ENCODE data around the gene RIMKLA.

The RIMKLA gene

GRCh38 chr1:42431514-42431913 lies 50.9 kb downstream of the RIMKLA start:
- no peak for DNase-seq

DNA sequence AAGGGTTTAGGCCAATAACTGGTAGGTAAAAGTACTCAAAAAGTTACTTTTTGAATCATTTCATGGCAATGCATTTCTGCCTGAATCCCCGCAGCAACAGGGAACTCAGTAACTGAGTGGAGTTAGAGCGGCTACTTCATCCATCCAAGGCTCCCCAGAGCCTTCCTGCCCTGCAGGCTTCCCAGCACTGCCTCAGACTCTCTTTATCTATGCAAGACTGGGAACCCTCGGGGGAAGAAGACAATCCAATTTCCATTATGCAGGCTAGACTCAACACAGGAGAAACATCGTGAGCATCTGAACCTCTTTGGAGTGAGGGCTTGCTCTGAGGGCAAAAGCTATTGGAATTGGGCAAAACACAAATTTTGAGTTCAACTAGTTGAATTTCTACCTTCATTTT lies 52.1 kb downstream of the RIMKLA start:
- DNase-seq: no peak

- no peak for DNase-seq
Observed at GRCh38 chr1:42433369-42433768, 52.8 kb downstream of the RIMKLA start.

GRCh38 chr1:42434340-42434739 lies 53.7 kb downstream of the RIMKLA start:
- no peak for DNase-seq

DNA sequence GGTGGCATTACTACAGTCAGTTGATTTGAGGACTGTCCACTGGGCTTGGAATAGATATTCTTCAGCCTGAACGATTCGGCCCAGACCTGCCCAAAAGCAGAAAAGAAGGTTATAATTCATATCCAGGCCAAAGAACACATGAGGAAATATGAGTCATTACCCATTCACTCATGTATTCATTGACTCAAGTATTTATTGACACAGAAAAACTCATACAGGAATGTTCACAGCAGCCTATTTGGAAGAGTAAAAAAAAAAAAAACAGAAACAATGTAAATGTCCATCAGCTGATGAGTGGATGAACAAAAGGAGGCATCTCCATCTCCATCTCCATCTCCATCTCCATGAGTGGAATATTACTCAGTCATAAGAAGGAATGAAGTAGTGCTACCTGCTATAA lies 59.3 kb downstream of the RIMKLA start:
- DNase-seq: peak; percentile 73

GRCh38 chr1:42442662-42443061 lies 62.1 kb downstream of the RIMKLA start:
- DNase-seq: no peak

GRCh38 chr1:42449256-42449655 lies 68.7 kb downstream of the RIMKLA start:
- DNase-seq: no peak

GRCh38 chr1:42450061-42450460 lies 69.5 kb downstream of the RIMKLA start:
- no peak for DNase-seq

DNA sequence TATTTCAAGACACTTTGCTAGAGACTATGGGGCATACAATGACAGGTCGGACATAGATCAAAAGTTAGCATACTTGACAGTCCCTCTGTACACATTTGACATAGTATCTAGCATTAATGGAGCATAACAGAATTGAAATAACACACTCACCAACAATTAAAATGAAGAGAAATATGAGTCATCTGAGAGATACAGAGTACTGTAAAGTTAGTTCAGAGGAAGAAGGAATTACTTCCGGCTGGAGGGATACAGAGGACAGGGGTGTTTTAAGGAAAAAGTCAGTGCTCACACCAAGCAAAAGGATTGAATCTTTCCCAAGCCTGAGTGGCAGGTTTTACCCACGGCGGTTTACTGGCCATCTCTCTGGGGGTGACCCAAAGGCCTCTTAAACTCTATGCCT lies 72.8 kb downstream of the RIMKLA start:
- peak; percentile 54 for DNase-seq

GRCh38 chr1:42454403-42454802 lies 73.8 kb downstream of the RIMKLA start:
- peak; percentile 94 for DNase-seq

DNA sequence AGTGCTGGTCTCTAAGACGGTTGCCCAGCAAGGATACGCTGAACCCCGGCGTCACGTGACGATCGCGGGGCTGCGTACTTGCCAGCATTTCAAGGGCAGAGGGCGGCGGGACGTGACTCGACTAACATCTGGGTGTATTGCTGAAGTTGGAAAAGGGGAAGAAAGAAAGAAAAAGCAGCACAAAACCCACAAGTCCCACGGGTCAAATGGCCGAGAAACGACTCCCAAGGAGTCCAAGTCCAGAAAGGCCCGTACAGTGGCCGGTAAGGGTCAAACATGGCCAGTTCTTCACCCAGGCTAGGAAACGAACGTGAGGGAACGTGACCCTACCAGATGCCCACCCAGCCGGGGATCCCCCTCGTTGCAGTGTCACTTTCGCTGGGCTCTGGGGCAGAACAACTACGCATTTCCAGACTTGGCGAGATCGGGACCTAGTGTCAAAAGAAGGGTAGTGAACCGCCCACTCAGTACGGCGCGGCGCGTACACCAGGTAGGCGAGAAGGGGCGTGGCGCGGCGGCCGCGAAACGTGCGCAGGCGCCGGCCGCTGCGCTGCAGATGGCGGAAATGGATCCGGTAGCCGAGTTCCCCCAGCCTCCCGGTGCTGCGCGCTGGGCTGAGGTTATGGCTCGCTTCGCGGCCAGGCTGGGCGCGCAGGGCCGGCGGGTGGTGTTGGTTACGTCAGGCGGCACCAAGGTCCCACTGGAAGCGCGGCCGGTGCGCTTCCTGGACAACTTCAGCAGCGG lies 75.6 kb downstream of the RIMKLA start, which contains the start of the genes PPCS and ZMYND12:
TSS of gene PPCS (plus strand) at position 534 of the 744 bp plus-strand sequence. CDS start at position 557, 23 bp downstream.
TSS of gene ZMYND12 (minus strand) at position 13 of the 744 bp plus-strand sequence. CDS start 25 bp downstream, outside the sequence.
- peak; percentile 85 for DNase-seq

- DNase-seq: peak; percentile 56
Observed at GRCh38 chr1:42456754-42457089, 76.1 kb downstream of the RIMKLA start.

DNA sequence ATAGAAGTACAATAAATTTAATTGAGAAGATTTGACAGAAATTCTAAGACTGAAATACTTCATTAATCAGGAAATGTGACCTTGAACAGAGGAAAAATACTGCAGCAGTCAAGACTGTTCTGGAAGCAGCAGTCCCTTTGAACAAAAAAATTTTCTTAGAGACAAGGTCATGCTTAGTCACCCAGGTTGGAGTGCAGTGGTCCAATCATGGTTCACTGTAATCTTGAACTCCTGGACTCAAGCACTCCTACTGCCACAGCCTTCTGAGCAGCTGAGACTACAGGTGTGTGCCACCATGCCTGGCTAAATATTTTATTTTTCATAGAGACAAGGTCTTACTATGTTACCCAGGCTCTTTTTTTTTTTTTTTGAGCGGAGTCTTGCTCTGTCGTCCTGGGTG lies 80.6 kb downstream of the RIMKLA start:
- DNase-seq: no peak

GRCh38 chr1:42462828-42463763 lies 82.5 kb downstream of the RIMKLA start, which contains the start of gene CCDC30:
Gene CCDC30 (plus strand): TSS chr1:42463286. CDS start chr1:42480552, 17,266 bp downstream.
- DNase-seq: peak; percentile 98

- DNase-seq: peak; percentile 50
Observed at GRCh38 chr1:42463921-42464320, 83.3 kb downstream of the RIMKLA start.

DNA sequence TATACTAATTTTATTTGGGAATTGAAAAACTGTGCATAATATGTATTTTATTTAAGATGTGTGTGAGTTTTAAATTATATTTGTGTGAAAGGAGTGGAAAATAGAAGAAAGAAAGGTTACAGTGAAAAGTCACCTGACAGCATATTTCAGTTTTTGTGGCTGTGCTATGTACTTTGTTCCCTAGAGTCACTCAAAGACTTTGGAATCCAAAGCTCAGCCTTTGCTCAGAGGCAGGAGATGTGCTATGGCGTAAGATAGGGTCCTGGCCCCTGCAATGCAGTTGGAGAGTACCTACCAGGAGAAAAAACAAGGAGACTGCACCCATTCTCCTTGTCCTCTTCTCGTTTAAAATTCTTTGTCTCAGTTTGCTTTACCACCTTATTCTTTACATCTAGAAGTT lies 85.4 kb downstream of the RIMKLA start:
- no peak for DNase-seq

DNA sequence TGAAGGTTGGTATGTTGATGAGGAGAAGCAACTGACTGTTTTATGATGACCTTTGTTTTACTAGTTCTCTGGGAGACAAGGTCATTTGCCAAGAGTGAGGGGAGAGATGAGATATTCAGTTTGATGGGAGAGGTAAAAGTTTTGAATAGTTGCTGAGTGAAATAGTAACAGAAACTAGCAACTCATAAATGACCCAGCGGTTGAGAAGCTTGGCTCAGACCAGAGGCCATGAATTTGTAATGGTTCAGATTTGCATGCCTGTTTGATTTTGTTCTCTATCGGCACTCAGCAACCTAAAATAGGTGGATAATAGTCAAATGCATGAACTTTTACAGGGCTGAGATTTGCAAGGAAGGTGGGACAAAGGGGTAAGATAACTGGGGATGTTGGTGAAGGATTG lies 89.1 kb downstream of the RIMKLA start:
- DNase-seq: no peak
